GM19372 (cell line): ENCODE data around the gene CHADL.
A peak's percentile ranks its signal among the peaks of the same experiment; 100 is the strongest.
"Not testable (repeated sequence)": the region's sequence is repeated elsewhere in the genome, so short reads cannot be mapped to it uniquely, and the experiment has no call there.

Experiments
- ATAC-seq: cut with Tn5 transposase; IDR thresholded peaks from one replicate; pipeline ENCODE4 v1.9.1; 2021; ENCODE audit warnings: mild to moderate bottlenecking, low read depth, moderate library complexity; ENCODE audit not compliant: unreplicated experiment

Gene CHADL

GRCh38 chr22:41259756-41260155, 19.0 kb upstream of the CHADL start:
- ATAC-seq, result not testable (repeated sequence)

DNA sequence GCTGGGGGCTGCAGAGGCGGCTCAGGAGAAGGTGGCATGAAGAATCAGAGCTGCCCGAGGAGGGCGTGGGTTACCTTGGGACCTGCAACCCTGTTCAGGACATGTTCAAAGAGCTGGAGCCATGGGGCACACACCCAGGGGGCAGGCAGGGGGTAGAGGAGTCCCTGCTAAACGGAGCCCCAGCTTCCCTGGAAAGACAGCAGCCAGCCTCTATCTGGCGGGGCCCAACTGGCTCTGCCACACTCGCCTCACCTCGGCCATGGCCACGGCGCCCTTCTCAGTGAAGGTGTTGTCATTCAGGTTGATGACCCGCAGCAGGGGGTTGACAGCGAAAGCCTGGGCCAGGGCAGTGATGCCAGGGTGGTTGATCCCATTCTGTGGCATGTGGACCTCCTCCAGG, 17.0 kb upstream of the CHADL start:
- no peak for ATAC-seq

- ATAC-seq, result no peak
Observed at GRCh38 chr22:41256254-41257253, 15.8 kb upstream of the CHADL start.

DNA sequence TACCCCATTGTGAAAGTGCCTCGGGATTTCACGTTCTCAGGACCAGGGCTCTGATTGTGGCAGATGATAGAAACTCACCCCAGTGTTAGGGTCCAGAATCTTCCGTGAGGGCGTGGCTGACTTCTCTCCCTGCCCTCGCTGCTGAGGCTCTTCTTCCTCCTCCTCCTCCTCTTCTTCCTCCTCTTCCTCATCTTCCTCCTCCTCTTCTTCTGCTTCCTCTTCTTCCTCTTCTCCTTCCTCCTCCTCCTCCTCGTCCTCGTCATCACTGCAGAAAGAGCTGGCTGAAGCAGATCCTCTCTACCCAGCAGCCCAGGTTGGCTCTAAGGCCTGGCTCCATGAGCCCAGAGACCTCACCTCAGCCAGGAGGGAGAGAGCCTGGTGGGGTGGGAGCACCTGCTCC, 13.5 kb upstream of the CHADL start:
- ATAC-seq, result no peak

GRCh38 chr22:41252365-41252764, 11.6 kb upstream of the CHADL start:
- no peak for ATAC-seq

DNA sequence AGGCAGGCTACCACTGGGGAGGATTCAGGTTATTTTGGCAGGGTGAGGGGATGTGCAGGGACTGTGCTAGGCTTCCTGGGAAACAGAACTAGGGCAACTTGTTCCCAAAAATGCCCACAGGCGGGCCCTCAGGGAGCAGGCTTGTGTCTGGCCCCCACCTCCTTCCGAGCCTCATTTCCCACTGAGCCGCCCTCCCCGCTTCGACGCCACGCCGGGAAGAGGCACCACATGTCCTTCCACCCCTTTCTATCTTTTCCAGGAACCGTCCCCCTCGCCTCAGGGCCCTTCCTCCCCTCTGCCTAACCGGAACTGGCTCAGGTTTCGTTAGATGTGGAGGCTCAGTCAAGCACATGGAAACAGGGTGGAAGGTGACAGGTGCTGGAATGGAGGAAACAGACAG, 9.4 kb upstream of the CHADL start:
- no peak for ATAC-seq

DNA sequence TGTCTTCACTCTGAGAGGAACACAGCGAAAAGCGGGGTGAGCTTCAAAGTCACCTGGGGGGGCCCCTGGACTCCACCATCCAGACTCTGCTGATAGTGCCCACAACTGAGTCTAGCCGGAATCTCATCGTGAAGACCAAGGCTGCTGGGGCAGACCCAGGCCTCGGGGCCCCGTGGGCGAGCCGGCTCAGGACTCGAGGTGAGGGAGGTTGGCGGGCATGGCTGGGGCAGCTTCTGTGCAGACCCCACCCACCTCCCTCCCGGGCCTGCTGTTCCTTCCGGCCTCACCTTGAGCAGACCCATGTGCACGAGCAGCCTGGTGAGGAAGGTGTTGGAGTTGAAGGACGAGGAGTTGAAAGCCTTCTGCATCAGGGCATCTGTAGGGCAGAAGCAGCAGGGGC, 8.7 kb upstream of the CHADL start:
- ATAC-seq, result no peak

- ATAC-seq, result no peak
Observed at GRCh38 chr22:41248758-41249157, 8.0 kb upstream of the CHADL start.

GRCh38 chr22:41248314-41248713, 7.6 kb upstream of the CHADL start:
- no peak for ATAC-seq

DNA sequence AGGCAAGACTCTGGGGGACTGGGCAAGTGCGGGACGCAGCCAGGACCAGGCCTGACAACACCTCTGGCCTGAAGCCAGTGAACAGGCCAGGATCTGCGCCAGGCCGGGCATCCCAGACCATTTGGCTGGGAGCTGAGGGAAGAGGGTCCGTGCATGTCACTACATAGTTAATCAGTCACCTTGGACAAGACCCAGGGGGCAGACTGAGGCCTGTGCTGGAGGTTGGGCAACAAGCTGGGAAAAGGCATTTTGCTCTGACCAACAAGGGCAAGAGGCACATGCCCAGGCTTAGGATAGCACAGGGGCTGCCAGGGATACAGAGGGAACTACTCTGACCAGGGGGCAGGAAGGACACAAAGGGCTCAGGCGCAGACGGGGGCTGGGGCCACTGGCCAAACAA, 7.0 kb upstream of the CHADL start:
- no peak for ATAC-seq

DNA sequence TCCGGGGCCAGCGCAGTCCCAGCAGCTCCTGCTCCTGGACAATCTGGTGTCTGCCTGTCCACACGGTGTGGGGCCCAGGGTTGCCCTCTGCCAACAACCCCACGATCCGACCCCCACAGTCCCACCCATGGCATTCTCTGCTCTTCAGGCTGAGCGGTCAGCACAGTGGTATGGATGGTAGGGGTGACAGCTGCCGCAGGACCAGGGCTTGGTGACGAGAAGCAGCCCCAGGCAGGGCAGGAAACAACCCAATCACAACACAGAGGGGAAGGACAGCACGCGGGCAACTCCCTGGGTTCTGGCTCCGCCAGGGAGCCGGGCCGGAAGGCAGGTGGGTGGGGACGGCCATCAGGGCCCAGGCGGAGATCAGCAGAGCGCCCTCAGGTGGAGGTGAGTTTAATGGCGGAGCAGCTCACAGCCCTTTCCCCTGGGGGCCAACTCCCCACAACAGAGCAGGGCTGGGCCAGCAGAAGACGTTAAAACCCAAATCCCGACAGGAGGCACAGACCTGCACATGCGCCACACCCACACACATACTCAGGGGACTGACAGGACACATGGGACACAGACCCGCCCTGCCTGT, 5.3 kb upstream of the CHADL start:
- ATAC-seq, result no peak

- ATAC-seq, result no peak
Observed at GRCh38 chr22:41243361-41243760, 2.6 kb upstream of the CHADL start.

DNA sequence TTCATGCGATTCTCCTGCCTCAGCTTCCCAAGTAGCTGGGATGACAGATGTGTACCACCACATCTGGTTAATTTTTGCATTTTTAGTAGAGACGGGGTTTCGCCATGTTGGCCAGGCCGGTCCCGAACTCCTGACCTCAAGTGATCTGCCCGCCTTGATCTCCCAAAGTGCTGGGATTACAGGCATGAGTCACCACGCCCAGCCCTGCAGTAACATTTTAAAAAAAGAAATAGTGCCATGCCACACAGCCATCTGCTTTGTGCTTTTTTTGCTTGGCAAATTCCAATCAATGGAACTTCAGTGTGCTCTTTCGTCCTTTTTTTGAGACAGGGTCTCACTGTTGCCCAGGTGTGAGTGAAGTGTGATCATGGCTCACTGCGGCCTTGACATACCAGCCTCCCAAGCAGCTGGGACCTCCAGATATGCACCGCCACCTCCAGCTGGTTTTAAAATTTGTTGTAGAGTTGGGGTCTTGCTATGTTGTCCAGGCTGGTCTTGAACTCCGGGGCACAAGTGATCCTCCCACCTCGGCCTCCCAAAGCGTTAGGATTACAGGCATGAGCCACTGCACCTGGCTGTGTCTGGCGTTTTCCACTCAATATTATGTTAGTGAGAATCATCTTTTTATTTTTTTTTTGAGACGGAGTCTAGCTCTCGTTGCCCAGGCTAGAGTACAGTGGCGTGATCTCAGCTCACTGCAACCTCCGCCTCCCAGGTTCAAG, 1.8 kb upstream of the CHADL start:
- no peak for ATAC-seq

- no peak for ATAC-seq
Observed at GRCh38 chr22:41241133-41241676, 474 bp upstream of the CHADL start.

- ATAC-seq, result no peak
Observed at GRCh38 chr22:41239443-41240128, 1.1 kb downstream of the CHADL start.

GRCh38 chr22:41238570-41239442, 1.9 kb downstream of the CHADL start:
- no peak for ATAC-seq

DNA sequence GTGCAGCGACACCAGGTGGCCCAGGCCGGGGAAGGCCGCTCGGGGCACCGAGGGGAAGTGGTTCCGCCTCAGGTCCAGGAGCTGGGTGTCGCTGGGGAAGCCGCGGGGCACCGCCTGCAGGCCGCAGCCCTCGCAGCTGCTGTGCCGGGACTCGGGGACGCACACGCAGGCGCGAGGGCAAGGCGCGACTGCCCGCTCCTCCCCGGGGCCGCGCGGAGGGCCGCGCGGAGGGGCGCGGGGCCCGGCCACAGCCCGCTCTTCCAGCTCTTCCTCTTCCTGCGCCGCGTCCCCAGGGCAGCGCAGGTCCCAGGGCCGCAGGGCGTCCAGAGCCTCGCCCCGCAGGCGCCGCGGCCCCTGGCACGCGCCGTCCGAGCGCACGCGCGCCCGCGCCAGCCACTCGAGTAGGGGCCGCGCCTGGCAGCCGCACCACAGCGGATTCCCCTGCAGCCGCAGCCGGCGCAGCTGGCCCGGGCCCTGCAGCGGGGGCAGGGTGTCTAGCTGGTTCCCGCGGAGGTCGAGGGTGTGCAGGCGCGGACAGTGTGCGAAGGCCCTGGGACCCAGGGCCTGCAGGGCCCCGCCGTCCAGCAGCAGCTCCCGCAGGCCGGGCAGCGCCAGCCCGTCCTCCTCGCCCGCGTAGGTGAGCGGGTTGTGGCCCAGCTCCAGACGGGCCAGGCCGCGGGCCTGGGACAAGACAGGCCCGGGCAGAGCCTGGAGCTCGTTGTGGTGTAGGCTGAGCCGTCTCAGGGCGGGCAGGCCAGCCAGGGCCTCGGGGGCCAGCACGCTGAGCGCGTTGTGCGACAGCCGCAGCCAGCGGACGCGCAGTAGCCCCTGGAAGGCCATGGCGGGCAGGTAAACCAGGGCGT, 2.8 kb downstream of the CHADL start:
- ATAC-seq, result peak; percentile 75

- ATAC-seq, result no peak
Observed at GRCh38 chr22:41237036-41237706, 3.6 kb downstream of the CHADL start.
